Stimulated activated CD4-positive, alpha-beta T cell treated with anti-CD3 and anti-CD28 coated beads, TNF-alpha, amount 100 ng/mL, for 24 hours (primary cell): ENCODE results near the gene TOP2B.

ENCODE experiments used
- DNase-seq, 3 experiments: peaks; one replicate each; pipeline ENCODE4 v3.0.0-alpha.2; 2020; ENCODE audit warnings: low read depth in 3 of 3

TOP2B gene

DNA sequence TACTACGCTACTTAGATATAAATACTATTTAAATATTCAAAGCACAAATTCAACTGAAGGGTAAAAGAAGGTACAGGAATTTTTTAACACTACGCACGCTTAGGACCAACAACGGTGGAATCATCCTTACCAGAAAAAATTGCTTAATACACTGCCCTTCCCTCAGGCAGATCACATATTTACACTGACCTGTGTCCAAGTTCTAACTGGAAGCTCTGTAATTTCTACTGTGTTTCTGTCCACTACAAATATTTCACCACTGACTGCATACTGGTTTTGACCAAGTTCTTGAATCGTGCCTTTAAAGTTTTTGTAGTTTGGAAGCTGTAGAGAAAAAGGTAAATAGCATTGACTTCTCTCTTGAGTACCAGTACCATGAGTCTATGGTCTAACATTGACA lies 44.2 kb downstream of the TOP2B start:
- DNase-seq, result no peak

DNA sequence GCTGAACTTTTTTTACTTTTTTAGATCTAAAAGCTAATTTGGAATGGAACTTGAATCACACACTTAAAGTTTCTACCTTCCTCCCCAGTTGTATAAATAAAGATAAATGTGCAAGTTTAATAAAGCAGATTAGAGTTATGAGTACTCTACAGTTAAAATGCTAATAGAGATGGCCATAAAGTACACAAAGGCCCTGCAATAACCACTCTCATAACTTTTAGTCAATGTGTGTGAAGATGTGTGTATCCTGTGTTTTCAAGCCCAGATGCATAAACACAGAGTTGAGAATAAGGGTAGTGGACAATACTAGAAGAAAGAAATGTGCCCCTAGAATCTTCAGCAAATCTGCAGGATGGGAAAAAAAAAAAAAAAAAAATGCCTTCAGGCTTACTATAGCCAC lies 45.3 kb downstream of the TOP2B start:
- no peak for DNase-seq

DNA sequence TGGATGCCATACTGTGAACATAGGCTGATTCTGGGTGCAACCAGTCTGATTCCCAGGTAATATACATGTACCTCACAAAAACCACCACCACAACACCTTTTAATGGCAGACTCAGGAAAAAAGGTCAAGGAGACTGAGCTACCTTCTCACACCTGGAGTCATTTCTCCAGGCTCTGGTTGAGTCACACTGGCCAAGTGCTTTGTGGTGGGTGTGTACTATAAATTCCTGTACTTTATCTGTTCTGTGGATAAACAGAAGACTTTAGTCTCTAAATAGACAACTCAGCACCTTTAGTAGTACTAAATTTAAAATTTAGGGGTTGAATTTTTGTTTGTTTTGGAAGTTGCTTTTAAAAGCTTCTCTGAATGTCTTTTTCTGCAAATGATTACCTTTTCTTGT lies 46.7 kb downstream of the TOP2B start:
- DNase-seq, result no peak

DNA sequence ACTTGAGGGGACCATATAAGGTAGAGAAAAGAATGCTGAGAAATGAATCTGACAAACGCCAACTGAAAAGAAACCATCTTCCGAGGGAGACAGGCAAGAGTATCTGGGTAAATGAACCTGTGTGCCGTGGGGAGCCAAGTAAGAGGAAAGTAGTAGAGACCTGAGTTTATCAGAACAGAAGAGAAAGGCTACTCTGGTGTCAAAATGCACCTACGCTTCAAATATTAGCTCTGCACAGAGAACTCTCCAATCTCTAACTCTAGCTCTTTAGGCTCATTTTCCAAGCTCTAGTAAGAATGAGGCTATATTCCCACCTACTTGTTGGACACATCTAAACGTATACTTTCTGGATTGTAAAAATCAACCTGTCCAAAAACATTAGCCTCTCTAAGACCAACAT lies 53.5 kb downstream of the TOP2B start:
- no peak for DNase-seq

DNA sequence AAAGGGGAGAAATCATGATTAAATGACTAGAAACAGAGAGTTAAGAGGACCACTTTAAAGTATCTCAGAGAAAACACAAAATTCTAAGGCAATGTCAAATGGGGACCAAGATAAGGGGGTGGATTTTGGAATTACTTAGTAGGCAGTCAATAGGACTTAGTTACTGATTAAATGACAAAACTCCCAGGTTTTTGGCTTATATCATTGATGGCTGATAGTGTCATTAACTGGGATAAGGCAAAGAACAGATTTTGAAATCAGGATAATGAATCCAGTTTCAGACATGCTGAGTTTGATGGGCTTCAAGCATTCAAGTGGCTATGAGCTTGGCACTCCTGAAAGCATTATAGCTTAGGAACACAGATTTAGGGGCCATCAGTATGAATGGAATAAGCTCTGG lies 53.9 kb downstream of the TOP2B start:
- no peak for DNase-seq

DNA sequence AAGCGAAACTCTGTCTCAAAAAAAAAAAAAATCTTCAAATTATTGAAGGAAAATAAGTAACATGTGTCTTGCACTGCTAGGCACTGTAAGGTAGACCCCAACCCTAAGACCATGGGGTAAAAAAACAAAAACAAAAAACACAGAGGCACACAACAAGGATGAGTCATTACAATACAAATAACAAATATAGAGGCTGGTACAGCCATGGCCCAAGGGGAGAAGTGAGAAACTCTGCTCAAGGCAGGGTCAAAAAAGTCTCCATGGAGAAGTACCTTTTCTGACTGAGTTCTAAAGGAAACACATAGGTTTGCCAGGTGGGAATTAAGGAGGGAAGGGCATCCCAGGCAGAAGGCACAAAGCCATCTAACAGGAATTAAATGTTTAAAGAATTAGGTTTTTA lies 54.5 kb downstream of the TOP2B start:
- DNase-seq, result no peak

DNA sequence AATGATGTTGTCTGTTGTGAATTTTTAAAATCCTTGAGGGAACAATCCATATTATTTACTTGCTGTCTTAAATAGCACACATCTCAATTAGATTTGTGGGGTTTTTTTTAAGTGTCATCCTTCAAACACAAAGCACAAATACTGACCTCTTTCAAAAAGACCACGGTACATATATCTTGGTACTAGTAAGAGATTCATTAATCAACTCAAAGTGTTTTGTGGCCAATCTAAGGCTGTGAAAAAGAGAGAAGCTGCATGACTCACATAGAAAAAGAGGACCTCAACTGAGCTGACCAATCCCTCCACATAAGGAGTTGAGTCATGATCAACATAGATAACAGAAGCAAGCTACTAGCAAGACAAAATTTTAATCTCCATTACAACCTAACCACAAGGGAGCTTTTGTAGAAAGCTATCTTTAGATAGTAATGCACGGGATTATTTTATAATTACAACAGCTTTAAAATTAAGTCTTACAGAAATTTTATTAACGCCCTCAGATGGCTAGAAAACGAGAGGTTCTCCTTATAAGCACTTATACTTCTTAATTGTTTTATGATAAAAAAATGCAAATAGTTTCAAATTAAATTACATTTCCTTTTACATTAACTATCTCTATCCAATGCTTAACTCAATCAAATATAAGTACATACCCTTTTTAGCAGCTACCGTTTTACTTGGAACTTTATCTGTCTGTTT lies 60.5 kb downstream of the TOP2B start:
- no peak for DNase-seq

DNA sequence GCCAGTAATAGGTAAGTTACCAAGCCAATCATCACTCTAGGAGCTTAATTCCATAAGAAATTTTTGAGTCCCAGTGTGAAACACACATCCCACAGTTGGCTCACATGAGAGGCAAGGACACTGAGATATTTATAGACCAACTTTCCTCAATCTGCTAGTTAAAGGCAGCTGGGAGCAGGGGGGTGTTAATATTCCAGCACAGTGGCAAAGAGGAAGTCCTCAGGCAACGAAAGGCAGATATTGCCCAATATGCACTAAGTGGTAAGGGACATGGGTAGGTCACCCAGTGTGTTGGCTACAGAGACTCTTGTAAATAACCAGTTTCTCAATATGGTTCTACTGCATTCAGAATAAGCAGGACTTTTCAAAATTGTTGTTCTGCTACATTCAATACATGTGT lies 61.0 kb downstream of the TOP2B start:
- DNase-seq, result no peak

DNA sequence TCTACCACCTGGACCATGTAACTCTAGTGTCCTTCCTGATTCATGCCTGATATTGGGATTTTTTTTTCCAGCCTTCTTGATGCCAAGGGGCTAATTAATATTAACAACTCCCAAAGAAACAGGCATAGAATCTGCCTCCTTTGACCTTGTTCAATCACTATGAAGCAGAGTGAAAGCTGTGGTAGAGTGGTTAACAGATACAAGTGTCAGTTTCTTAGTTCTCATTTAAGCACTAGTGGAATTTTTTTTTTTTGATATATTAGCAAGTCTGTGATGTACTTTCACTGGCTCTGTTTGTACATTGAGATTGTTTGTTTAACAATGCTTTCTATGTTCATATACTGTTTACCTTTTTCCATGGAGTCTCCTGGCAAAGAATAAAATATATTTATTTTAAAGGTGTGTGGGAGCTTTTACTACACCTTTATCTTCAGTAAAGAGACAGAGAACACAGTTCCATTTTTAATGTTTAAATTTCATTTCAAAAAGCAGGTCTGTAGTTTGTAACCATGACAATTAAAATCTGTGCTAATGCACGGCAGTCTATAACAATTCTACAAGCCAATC lies 67.1 kb downstream of the TOP2B start:
- no peak for DNase-seq

DNA sequence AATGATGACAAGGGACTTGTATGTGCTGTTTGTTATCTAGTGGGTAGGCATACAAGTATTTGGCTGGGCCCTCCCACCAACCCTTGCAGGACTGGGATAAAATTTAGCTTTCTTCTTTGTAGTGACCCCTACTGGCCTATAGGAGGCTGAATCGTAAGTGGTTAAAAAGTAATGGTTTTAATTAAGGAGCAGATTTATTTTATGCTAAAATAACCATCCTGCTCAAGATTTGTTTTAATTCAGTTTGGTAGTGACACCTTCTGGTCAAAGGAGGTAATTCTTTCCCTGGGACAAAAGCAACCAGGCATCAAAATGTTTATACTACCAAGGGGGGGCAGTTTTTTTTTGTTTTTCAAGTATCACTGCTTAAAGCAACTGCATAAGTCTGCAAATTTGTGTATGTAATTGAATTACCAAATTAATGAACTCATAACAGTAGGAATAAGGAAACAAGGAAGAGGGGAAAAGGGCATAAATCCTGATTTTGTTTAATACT lies 70.7 kb downstream of the TOP2B start:
- DNase-seq, result no peak

DNA sequence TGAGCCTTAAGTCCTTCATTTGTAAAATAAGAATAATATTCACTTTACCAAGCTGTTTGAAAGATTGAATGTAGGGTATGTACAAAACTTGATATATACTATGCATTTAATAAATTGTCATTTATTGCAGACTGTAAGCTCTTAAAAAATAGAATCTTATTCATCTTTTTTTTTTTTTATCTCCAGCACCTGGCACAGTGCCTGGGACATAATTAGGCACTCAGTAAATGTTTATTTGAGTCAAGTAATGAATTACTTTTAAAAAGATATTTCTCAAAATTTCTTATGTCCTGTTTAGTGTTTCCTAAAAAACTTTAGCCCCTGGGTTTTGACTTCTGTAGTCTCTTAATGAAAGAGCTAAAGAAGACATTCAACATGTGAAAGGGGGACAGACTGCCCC lies 71.7 kb downstream of the TOP2B start:
- DNase-seq, result no peak

DNA sequence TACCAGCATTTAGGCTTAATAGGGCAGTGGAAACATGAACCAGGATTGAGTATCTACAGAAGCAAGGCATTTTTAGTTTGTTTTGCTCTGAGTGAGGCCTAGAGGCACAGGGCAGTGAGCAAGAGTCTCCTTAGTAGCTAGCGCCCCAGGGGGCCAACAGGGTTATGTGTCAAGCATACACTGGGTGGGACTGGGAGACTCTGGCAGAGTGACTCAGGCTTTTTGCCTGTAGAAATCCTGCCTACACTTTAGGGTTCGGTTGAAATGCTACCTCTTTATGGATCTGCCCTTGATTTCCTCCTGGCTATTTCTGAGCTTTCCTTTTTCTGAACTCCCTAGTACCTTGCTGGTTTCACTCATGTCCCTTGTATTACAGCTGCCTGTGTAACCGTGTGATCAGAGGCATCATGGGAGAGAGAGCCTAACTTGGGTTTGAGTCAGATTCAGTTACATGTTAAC lies 72.2 kb downstream of the TOP2B start:
- DNase-seq, result no peak

DNA sequence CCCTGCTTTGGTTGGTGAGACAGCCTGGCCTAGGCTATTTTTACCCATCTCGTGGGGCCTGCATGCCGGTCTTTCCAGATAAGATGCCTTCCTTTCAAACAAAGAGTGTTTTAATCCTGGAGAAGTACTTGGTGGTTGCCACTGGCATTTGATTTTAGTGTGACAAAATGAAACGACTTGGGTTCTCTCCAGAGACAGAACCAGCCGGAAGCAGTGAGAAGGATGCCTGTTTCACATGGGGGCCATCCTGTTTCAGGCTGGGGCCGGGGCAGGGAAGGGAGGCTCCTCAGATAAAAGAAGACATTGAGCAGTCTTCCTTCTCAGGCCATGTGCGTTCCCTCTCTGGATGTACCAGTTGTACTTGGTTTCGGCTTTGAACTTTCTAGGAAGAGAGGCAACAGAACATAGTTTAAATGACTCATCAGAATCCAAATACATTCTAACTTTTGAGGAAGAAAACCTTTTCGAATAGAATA lies 74.9 kb downstream of the TOP2B start:
- DNase-seq, result no peak

DNA sequence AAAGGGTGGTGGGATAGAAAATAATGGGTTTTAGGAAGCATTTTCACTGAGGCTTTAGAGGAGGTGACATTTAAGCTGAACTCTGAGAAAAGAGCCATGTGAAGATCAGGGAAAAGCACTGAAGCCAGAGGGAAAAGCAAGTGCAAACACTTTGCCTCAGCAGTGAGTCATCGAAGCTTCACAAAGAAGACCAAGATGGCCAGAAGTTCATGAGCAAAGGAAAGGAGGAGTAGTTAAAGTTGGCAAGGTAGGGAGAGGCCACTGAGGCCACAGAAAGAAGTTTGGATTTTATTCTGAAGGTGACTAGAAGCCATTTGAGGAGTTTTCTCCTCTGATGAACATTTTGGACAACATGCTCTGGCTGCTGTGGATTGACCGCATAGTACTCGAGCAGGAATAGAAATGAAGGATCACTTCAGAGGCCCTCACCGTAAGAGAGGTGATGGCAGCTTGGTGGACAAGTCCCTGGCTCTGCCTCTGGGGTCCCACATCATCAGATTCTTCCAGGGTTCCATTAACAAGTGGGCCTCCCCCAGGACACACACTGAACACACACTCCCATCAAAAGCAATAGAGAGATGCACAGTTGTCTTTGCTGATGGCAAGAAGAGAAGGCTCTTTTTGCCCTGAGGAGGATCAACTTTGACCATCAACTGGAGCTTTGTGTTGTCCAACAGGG lies 75.5 kb downstream of the TOP2B start:
- DNase-seq, result no peak

DNA sequence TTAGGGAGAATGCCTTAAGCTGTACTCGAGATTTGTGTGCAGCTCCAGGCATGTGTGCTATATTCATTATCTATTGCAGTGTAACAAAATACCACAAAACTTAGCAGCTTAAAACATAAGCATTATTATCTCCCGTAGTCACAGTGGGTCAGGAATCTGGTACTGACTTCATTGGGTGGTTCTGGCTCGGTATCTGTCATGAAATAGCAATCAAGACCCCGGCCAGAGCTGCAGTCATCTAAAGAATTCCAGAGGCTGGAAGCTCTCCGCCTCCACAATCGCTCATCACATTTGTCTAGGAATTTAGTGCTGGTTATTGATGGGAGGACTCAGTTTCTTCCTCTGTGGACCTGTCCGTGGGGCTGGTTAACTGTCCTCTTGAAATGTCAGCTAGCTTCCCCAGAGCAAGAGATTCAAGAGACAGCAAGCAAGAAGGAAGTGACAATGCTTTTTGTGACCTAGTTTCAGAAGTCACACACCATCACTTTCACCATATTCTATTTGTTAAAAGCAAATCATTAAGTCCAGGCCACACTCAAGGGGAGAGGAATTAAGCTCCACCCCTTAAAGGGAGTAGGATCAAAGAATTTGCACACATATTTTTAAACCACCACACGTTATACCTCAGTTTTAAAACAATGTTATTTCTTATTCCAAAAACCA lies 76.1 kb downstream of the TOP2B start:
- no peak for DNase-seq

DNA sequence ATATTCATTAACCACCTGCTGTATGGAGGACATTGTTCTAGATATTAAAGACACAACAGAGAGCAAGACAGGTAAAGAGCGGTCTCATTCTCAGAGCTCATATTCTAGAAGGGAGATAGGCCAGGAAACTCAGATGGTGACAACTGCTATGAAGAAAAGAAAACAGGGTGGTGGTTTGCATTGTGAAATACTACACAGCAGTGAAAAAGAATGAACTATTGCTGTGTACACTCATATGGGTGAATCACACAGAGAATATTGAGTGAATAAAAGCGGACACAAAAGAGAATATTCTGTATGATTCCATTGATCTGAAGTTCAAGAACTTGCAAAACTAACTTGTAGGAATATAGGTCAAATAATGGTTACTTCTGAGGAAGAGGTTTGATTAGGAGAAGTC lies 76.7 kb downstream of the TOP2B start:
- no peak for DNase-seq

DNA sequence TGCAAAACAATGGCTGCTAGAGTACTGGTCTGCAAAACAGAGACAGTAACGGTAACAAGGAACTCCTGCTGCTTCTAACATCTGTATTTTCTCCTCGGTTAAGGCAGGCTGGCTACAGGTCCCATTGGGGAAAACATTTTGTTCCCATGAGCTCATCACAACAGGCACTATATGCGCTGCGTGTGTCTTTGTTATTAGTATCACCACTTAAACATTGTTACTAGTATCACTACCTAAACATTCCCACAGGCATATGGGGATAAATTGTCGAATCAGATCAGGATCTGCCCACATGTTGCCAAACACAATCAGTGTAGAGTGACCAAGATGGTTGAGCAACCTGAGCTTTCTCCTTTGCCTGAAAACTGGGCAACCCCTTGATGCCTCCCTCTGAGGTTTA lies 77.2 kb downstream of the TOP2B start:
- DNase-seq, result no peak

DNA sequence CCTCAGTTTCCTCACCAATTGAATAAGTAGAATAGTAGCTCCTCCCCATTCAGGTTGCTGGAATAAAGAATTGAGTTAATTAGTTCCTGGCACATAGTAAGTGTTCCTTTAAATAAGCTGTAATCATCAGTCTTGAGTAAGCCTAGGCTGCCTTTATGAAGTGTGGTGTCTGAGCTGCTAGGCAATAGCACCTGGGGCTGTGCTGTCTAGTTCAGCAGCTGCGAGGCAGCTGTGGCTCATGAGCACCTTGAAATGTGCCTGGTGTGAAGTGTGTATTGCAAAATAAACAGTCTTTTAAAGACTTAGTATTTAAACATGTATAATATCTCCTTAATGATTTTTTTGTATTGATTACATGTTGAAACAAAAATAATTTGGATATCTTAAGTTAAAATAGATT lies 77.6 kb downstream of the TOP2B start:
- no peak for DNase-seq

DNA sequence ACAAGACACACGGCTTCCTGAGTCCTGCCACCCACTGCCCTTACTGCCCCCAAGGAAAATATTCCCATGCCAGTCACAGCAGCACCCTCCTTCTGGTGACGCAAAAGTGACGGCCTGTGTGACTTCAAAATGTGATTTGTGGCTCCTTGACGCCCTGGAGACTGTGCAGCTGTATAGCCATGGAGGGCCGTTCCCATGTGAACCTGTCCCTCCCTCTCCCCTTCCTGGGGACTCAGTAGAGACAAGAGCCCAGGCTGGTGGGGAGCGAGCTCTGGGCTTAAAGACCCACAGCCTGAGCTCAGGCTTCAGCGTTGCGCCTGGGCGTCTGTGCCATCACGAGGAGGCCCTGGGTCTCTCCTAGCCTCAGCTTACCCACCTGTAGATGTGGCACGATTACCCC lies 78.2 kb downstream of the TOP2B start:
- DNase-seq, result no peak

DNA sequence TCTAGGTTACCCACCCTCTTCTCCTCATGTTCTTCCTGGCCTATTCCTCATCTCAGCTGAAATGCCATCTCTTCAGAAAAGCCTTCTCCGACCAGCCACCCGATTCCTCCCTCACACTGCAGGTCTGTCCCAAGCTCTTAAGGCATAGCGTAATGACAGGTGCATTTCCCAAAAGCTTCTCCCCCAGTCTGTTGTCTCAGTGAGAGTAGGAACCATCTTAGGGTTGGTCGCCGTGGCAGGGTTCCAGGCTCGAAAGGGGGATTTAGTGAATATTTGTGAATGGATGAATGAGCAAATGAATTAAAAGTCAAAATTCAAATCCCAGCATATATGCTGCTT lies 78.6 kb downstream of the TOP2B start:
- DNase-seq, result no peak

DNA sequence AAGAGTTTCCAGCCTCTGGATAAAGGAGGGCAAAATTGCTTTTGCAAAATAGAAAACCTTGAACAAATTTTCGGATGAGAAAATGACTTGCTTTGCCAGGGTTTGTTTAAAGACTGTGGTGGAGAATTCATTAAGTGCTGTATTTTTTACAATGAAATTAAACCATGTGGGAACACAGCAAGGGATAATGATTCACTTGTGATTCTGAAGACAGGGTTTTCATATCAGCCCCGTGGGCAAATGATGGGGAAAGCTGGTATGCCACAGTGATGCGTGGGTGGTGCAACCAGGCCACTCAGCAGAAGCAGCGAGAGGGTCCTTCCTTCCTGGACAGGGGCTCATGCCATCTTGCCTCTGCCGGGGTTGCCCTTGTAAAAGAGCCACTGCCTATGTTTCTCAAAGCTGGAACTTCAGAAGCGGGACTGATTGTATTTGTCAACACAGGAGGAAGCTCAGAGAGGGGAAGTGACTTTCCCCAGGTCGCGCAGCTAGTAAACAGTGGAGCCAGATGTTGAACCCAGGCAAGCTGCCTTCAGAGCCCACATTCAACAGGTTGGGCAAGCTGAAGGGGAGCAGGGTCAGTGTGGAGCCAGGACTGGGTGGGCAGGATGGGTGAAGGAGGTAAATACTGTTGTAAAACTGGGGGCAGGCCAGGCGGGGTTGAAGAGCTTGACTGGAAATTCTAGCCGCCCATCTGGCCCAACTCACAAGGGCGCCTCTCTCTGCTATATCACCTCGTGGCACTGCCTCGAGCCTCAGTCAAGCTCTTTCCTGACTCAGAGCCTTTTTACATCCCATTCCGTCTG lies 79.1 kb downstream of the TOP2B start:
- no peak for DNase-seq
